GM18951 (cell line): Measurements from ENCODE around the gene SNTG2.

Experiments used
- POLR2A ChIP-seq: IDR thresholded peaks from 4 replicates; pipeline ENCODE4 v1.6.1; 2011; ENCODE audit warnings: mild to moderate bottlenecking; ENCODE audit not compliant: insufficient read length, insufficient read depth; ENCODE audit errors: extremely low read depth
- in situ Hi-C: fragments of 300-500 bp; cut with MboI; formaldehyde crosslinking; loops from one replicate; pipeline ENCODE4 v1.12.0; 2022; ENCODE audit warnings: low sequenced_read_pairs, mixed read lengths, inconsistent platforms; ENCODE audit not compliant: unreplicated experiment

Gene SNTG2

GRCh38 chr2:1186421-1186820, 235.8 kb downstream of the SNTG2 start:
- no peak for TF ChIP-seq POLR2A
- in situ Hi-C loops: no loop called here

GRCh38 chr2:1187189-1187588, 236.5 kb downstream of the SNTG2 start:
- TF ChIP-seq POLR2A: no peak
- in situ Hi-C loops: no loop called here

- in situ Hi-C loops: no loop called here
- no peak for TF ChIP-seq POLR2A
These were observed 241.5 kb downstream of the SNTG2 start for GRCh38 chr2:1192121-1192520.

- in situ Hi-C loops: no loop called here
These were observed 243.2 kb downstream of the SNTG2 start for GRCh38 chr2:1193801-1194200.

GRCh38 chr2:1203772-1204171, 253.1 kb downstream of the SNTG2 start:
- in situ Hi-C loops: no loop called here
- TF ChIP-seq POLR2A: no peak

More at GRCh38 chr2:1193801-1194200, 243.2 kb downstream of the SNTG2 start:
- no peak for TF ChIP-seq POLR2A

GRCh38 chr2:1205853-1206252, 255.2 kb downstream of the SNTG2 start:
- TF ChIP-seq POLR2A: no peak
- in situ Hi-C loops: no loop called here

GRCh38 chr2:1207962-1208510, 257.4 kb downstream of the SNTG2 start:
- in situ Hi-C loops: no loop called here
- no peak for TF ChIP-seq POLR2A

GRCh38 chr2:1208522-1208921, 257.9 kb downstream of the SNTG2 start:
- no peak for TF ChIP-seq POLR2A
- in situ Hi-C loops: no loop called here

GRCh38 chr2:1209246-1209645, 258.6 kb downstream of the SNTG2 start:
- TF ChIP-seq POLR2A: no peak
- in situ Hi-C loops: no loop called here

GRCh38 chr2:1209761-1210160, 259.1 kb downstream of the SNTG2 start:
- in situ Hi-C loops: no loop called here
- TF ChIP-seq POLR2A: no peak

GRCh38 chr2:1210352-1210751, 259.7 kb downstream of the SNTG2 start:
- in situ Hi-C loops: no loop called here
- no peak for TF ChIP-seq POLR2A

GRCh38 chr2:1219901-1220573, 269.4 kb downstream of the SNTG2 start:
- in situ Hi-C loops: no loop called here
- TF ChIP-seq POLR2A: no peak

- in situ Hi-C loops: no loop called here
These were observed 271.4 kb downstream of the SNTG2 start for GRCh38 chr2:1222056-1222455.

GRCh38 chr2:1223791-1224190, 273.1 kb downstream of the SNTG2 start:
- in situ Hi-C loops: no loop called here
- no peak for TF ChIP-seq POLR2A

More at GRCh38 chr2:1222056-1222455, 271.4 kb downstream of the SNTG2 start:
- TF ChIP-seq POLR2A: no peak

GRCh38 chr2:1224901-1225300, 274.3 kb downstream of the SNTG2 start:
- in situ Hi-C loops: no loop called here
- TF ChIP-seq POLR2A: no peak

GRCh38 chr2:1226766-1227165, 276.1 kb downstream of the SNTG2 start:
- in situ Hi-C loops: no loop called here
- no peak for TF ChIP-seq POLR2A
